Activated CD4-positive, alpha-beta T cell treated with anti-CD3 and anti-CD28 coated beads, Interleukin-2, amount 50 U/mL, for 24 hours (primary cell): ENCODE results near the gene TENT5C.

Experiments used
- DNase-seq, 2 donors: peaks; one replicate each; pipeline ENCODE4 v3.0.0-alpha.2; 2020; ENCODE audit warnings: low read depth in 1 of 2, low spot score in 1 of 2

Gene TENT5C

GRCh38 chr1:117633068-117633345, 27.2 kb downstream of the TENT5C start:
- DNase-seq, result no peak

DNA sequence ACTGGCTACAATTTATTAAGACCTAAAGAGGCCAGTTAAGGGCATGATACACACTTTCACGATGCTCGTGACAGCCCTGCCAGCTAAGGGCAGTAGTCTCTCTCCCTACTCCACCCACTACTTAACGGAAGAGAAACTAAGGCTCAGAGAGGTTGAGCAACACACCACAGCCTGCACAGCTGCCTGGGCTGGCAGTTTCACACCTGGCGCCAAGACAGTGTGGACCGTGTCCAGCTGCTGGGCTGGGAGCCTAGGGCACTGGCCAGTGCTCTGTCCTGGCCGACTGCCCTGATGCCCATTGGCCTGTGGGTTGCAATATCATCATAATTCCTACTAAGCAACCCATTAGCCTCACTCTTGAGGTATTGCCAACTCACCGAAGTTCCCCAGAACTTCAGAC, 27.6 kb downstream of the TENT5C start:
- no peak for DNase-seq

DNA sequence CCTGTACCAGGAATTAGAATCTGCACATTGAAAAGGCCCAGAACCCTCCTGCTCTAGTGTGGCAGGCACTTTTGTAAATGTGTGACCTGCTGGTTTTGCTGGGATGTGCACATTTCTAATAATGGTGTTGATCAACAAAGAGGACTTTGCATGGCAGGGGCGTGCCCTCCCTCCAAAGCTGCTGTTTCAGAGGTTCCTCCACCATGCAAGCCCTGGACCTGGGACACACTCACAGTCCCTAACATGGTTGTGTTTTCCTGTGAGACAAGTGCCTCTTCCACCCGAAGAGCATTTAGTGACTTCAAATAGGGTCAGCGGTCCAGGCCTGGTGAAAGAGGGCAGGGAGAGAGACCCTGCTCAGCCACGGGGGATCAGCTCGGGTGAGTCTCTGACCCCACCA, 28.1 kb downstream of the TENT5C start:
- no peak for DNase-seq

- no peak for DNase-seq
These were observed 28.8 kb downstream of the TENT5C start for GRCh38 chr1:117634631-117635030.

GRCh38 chr1:117635805-117636204, 30.0 kb downstream of the TENT5C start:
- no peak for DNase-seq

GRCh38 chr1:117636637-117637425, 31.0 kb downstream of the TENT5C start:
- DNase-seq, result no peak

DNA sequence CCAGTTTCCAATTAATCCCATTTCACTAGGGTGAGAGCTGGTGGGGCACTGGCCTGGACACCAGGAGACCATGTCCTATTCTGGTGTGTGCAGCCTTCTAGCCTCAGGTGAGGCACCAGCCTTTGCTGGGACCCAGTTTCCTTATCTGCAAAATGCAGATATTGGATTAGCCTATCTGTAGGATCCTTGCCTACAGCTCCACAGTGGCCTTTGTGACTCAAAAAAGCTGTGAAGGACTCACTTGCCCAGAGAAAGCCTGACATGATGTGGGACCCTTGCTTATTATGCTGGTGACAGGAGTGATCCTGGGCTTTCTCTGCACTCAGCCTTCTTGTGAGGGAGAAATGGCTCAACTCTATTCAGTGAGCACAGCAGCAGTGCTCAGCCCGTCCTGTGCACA, 32.3 kb downstream of the TENT5C start:
- DNase-seq, result no peak

GRCh38 chr1:117638759-117639158, 32.9 kb downstream of the TENT5C start:
- no peak for DNase-seq

DNA sequence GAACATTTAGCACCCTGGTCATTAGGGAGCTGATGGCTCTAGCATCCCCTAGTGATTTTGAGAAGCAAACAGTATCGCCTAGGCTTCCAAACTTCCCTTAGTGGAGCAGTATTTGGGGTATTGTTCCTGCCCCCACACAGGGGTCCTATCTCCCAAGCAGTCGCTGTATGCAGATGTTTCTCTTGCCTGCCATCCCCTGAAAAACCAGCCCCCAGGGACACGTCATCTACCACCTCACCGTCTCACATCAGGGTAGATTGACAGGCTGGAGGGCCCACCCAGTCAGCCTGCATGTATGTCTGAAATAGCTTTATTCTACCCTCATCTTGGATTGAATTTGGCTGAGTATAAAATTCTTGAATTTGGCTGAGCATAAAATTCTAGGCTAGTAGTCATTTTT, 33.9 kb downstream of the TENT5C start:
- no peak for DNase-seq

GRCh38 chr1:117641536-117641935, 35.7 kb downstream of the TENT5C start:
- no peak for DNase-seq

GRCh38 chr1:117642963-117643362, 37.1 kb downstream of the TENT5C start:
- no peak for DNase-seq

GRCh38 chr1:117643601-117644000, 37.8 kb downstream of the TENT5C start:
- no peak for DNase-seq

- no peak for DNase-seq
These were observed 39.0 kb downstream of the TENT5C start for GRCh38 chr1:117644696-117645311.

DNA sequence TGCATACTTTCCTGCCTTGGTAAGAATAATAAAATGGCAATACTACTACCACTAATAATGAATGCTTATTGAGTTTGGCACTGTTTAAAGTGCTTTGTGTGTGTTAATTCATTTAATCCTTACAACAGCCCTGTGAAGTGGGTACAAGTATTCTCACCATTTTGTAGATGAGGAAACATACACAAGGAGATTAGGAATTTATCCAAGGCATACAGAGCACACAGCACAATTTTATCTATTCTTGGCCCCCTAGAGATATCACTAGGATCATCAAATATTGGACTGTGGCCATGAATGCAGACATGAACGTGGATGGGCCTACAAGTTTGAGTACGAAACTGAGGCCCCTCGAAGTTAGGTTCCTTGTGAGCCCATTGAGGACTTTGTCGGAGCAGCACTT, 39.5 kb downstream of the TENT5C start:
- DNase-seq, result no peak

GRCh38 chr1:117646007-117646811, 40.4 kb downstream of the TENT5C start:
- no peak for DNase-seq

GRCh38 chr1:117646956-117647355, 41.1 kb downstream of the TENT5C start:
- DNase-seq, result no peak

- no peak for DNase-seq
These were observed 42.2 kb downstream of the TENT5C start for GRCh38 chr1:117648015-117648414.

DNA sequence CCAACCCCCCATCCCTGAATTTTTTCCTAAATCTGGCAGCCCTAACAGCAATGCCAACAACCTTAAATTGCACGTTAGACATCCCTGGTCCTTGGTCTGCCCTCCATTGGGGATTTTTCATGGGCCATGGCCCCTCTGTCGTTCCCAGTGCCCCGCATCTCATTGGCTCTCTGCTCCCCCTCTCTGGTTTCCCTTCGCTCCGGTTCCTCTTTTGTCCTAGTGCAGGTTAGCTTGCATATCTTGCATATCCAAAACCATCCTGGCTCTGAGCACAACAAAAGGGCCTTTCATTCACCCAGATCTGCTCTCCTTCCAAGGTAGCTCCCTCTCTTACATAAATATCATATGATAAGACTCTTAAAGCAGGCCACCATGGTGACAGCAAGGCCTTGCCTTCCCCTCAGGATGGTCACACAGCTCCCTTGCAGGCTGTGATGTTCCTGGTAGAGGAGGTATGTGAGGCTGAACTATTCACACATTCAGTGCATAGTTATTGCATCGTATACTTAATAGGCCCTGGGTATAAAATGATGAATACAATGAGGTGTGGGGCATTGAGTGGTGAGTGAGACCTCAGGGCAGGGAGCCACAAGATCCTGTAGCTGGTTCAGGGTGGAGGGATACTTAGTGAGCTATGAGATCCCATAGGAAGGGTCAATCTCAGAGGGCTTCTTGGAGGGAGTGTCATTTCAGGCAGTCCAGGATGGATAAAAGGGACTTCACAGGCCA, 45.2 kb downstream of the TENT5C start:
- no peak for DNase-seq

- DNase-seq, result no peak
These were observed 45.8 kb downstream of the TENT5C start for GRCh38 chr1:117651616-117652015.

DNA sequence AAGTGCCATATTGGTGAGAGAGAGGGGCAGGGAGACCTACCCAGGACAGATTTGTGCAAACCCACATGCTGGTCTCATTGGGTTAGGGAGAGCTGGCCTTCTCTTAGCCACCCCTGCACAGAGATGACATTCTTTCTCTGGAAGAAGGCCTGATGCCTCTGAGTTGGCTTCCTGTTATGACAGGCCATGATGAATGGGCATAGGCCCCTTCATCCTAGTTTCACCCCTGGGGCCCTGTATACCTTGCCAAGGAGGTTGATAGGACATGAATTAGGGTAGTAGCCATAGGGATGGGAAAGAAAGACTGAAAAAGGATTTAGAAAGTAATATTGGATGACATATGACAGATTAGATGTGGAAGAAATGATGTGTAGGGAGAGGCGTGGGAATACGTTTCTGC, 46.6 kb downstream of the TENT5C start:
- no peak for DNase-seq

DNA sequence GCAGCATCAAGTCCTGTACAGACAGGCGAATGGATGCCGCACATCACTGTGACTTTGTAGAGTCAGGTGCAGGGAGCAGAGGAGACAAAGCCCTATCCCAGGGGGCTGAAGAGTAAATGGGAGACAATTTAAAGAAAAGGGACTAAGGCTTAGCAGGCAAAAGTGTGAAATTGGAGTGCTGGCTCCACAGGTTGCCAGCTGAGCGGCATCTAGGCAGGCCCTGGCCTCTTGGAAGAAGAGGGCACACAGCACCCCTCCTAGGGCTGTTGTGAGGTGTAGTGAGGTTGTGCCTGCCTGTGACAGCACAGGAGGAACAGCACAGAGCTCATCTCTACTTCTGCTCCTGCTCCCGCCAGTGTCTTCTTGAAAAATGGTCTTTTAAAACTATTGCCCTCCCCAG, 47.3 kb downstream of the TENT5C start:
- no peak for DNase-seq
